Trophoblast cell (in vitro differentiated cells and primary cell): ENCODE data around the gene ATP13A5.
A peak's percentile ranks its signal among the peaks of the same experiment; 100 is the strongest.

ENCODE experiments used
- DNase-seq, 2 donors: peaks; one replicate each; pipeline ENCODE4 v3.0.0-alpha.2; 2016
- H2AFZ ChIP-seq: 2 replicates; pipeline ENCODE4 v1.6.1; 2013; ENCODE audit warnings: low read length, moderate library complexity, mild to moderate bottlenecking; ENCODE audit not compliant: insufficient read depth, poor library complexity
- H2AK5ac ChIP-seq: 2 replicates; pipeline ENCODE4 v1.6.1; 2013; ENCODE audit warnings: mild to moderate bottlenecking, low read length
- H2BK120ac ChIP-seq: 2 replicates; pipeline ENCODE4 v1.6.1; 2013; ENCODE audit warnings: low read length, mild to moderate bottlenecking, moderate library complexity; ENCODE audit not compliant: insufficient read depth, poor library complexity
- H2BK12ac ChIP-seq: 2 replicates; pipeline ENCODE4 v1.6.1; 2013; ENCODE audit warnings: mild to moderate bottlenecking, low read length, moderate library complexity
- H2BK5ac ChIP-seq: 2 replicates; pipeline ENCODE4 v1.6.1; 2013; ENCODE audit warnings: low read length, low read depth, moderate library complexity, mild to moderate bottlenecking; ENCODE audit not compliant: poor library complexity
- H3K14ac ChIP-seq: 2 replicates; pipeline ENCODE4 v1.6.1; 2013; ENCODE audit warnings: mild to moderate bottlenecking, low read length
- H3K18ac ChIP-seq: 2 replicates; pipeline ENCODE4 v1.6.1; 2013; ENCODE audit warnings: mild to moderate bottlenecking, low read length
- H3K23ac ChIP-seq: 2 replicates; pipeline ENCODE4 v1.6.1; 2013; ENCODE audit warnings: low read length
- H3K27ac ChIP-seq: 2 replicates; pipeline ENCODE4 v1.5.1; 2013; ENCODE audit warnings: low read depth, mild to moderate bottlenecking, inconsistent platforms, low read length, moderate library complexity
- H3K27me3 ChIP-seq: 2 replicates; pipeline ENCODE4 v1.6.1; 2013; ENCODE audit warnings: inconsistent platforms, mild to moderate bottlenecking, low read length, moderate library complexity; ENCODE audit not compliant: insufficient read depth
- H3K36me3 ChIP-seq, 2 experiments: 1 replicate in 1 of 2; 2 replicates in 1 of 2; pipeline ENCODE4 v1.6.1; 2013; ENCODE audit warnings: low read length in 2 of 2, mild to moderate bottlenecking in 2 of 2, moderate library complexity in 1 of 2; ENCODE audit not compliant: insufficient read depth in 2 of 2, control insufficient read depth in 1 of 2
- H3K4ac ChIP-seq: 2 replicates; pipeline ENCODE4 v1.6.1; 2013; ENCODE audit warnings: low read depth, mild to moderate bottlenecking, low read length, moderate library complexity
- H3K4me1 ChIP-seq, 2 experiments: 1 replicate in 1 of 2; 2 replicates in 1 of 2; pipeline ENCODE4 v1.6.1; 2013; ENCODE audit warnings: low read length in 2 of 2, mild to moderate bottlenecking in 2 of 2, moderate library complexity in 1 of 2; ENCODE audit not compliant: insufficient read depth in 2 of 2, control insufficient read depth in 1 of 2
- H3K4me2 ChIP-seq: 2 replicates; pipeline ENCODE4 v1.6.1; 2013; ENCODE audit warnings: inconsistent platforms, mild to moderate bottlenecking, low read length, moderate library complexity
- H3K4me3 ChIP-seq: 2 replicates; pipeline ENCODE4 v1.5.1; 2013; ENCODE audit warnings: mild to moderate bottlenecking, low read depth, low read length, inconsistent platforms
- H3K79me1 ChIP-seq: one replicate; pipeline ENCODE4 v1.6.1; 2013; ENCODE audit warnings: low read length
- H3K79me2 ChIP-seq: 2 replicates; pipeline ENCODE4 v1.6.1; 2013; ENCODE audit warnings: low read length, mild to moderate bottlenecking; ENCODE audit not compliant: control insufficient read depth, insufficient read depth, poor library complexity
- H3K9ac ChIP-seq: 2 replicates; pipeline ENCODE4 v1.6.1; 2013; ENCODE audit warnings: mild to moderate bottlenecking, low read length
- H3K9me3 ChIP-seq: 2 replicates; pipeline ENCODE4 v1.6.1; 2013; ENCODE audit warnings: low read depth, mild to moderate bottlenecking, control low read depth, inconsistent platforms, low read length; ENCODE audit not compliant: insufficient read depth
- H4K12ac ChIP-seq: 2 replicates; pipeline ENCODE4 v1.6.1; 2013; ENCODE audit warnings: low read depth, mild to moderate bottlenecking, low read length, moderate library complexity
- H4K8ac ChIP-seq: 2 replicates; pipeline ENCODE4 v1.6.1; 2013; ENCODE audit warnings: low read depth, mild to moderate bottlenecking, low read length, moderate library complexity
- H4K91ac ChIP-seq: one replicate; pipeline ENCODE4 v1.6.1; 2013; ENCODE audit warnings: low read depth, mild to moderate bottlenecking, low read length, moderate library complexity
- WGBS: extraction: QIAGEN DNeasy Blood & Tissue Kit; methylation state at CpG from one replicate; pipeline ENCODE4 v1.1.7; 2013; ENCODE audit warnings: missing lambda C conversion rate; ENCODE audit not compliant: insufficient read length, insufficient coverage; ENCODE audit errors: extremely low coverage; 5-methylcytosine and 5-hydroxymethylcytosine counted together

Gene ATP13A5

GRCh38 chr3:193343726-193344222, 34.8 kb downstream of the ATP13A5 start:
- no CpG with 5 or more reads among the region's 4 CpGs for WGBS
- no peak for DNase-seq
- no peaks in the 10 kb centered on the region for H3K36me3 ChIP-seq

GRCh38 chr3:193342551-193342950, 36.0 kb downstream of the ATP13A5 start:
- no CpG with 5 or more reads among the region's 2 CpGs for whole genome bisulfite sequencing
- no peaks in the 10 kb centered on the region for H3K36me3 ChIP-seq
- H4K91ac ChIP-seq = no peak overlapping the region
- H3K4me3 ChIP-seq = no peak overlapping the region
- no peak overlapping the region for H4K8ac ChIP-seq
- H3K27me3 ChIP-seq = no peaks in the 10 kb centered on the region
- H4K12ac ChIP-seq = no peak overlapping the region
- no peak overlapping the region for H3K4ac ChIP-seq
- no peak overlapping the region for H2BK5ac ChIP-seq
- H3K18ac ChIP-seq = no peak overlapping the region
- no peak overlapping the region for H2AK5ac ChIP-seq
- no peak overlapping the region for H3K14ac ChIP-seq
- H3K79me2 ChIP-seq = no peaks in the 10 kb centered on the region
- no peaks in the 10 kb centered on the region for H3K9me3 ChIP-seq
- no peak overlapping the region for H2BK120ac ChIP-seq
- H3K9ac ChIP-seq = no peak overlapping the region
- no peak overlapping the region for H2AFZ ChIP-seq
- no peak overlapping the region for H3K23ac ChIP-seq
- peak in 1 of 2 donors; percentile 12 for DNase-seq
- H2BK12ac ChIP-seq = no peak overlapping the region
- H3K79me1 ChIP-seq = no peaks in the 10 kb centered on the region
- H3K4me1 ChIP-seq = no peaks in the 10 kb centered on the region
- H3K4me2 ChIP-seq = no peak overlapping the region
- no peak overlapping the region for H3K27ac ChIP-seq

More at GRCh38 chr3:193343726-193344222, 34.8 kb downstream of the ATP13A5 start:
- Histone ChIP-seq H3K79me1 (no peaks in the 10 kb centered on the region), H4K91ac (no peak overlapping the region), H2BK12ac (no peak overlapping the region), H3K9me3 (no peaks in the 10 kb centered on the region), H3K27ac (no peak overlapping the region), H3K4me1 (no peaks in the 10 kb centered on the region), H3K4me2 (no peak overlapping the region), H2BK120ac (no peak overlapping the region), H3K79me2 (no peaks in the 10 kb centered on the region), H4K12ac (no peak overlapping the region), H2AK5ac (no peak overlapping the region), H3K27me3 (no peaks in the 10 kb centered on the region), H3K23ac (no peak overlapping the region), H2AFZ (no peak overlapping the region), H4K8ac (no peak overlapping the region), H3K4me3 (no peak overlapping the region), H3K18ac (no peak overlapping the region), H3K9ac (no peak overlapping the region), H2BK5ac (no peak overlapping the region), H3K14ac (no peak overlapping the region), H3K4ac (no peak overlapping the region)

GRCh38 chr3:193335031-193335430, 43.5 kb downstream of the ATP13A5 start:
- no peak overlapping the region for H2AFZ ChIP-seq
- H4K12ac ChIP-seq = no peak overlapping the region
- no peak overlapping the region for H2BK12ac ChIP-seq
- H3K27me3 ChIP-seq = no peaks in the 10 kb centered on the region
- H3K79me1 ChIP-seq = no peaks in the 10 kb centered on the region
- no peaks in the 10 kb centered on the region for H3K79me2 ChIP-seq
- no peak overlapping the region for H2BK120ac ChIP-seq
- no peak overlapping the region for H2AK5ac ChIP-seq
- peak; percentile 27 to 56 for DNase-seq
- no peak overlapping the region for H3K14ac ChIP-seq
- H3K4me3 ChIP-seq = no peak overlapping the region
- no peak overlapping the region for H2BK5ac ChIP-seq
- no peaks in the 10 kb centered on the region for H3K36me3 ChIP-seq
- WGBS = no CpG with 5 or more reads among the region's 1 CpG
- no peak overlapping the region for H3K23ac ChIP-seq
- H3K27ac ChIP-seq = no peak overlapping the region
- no peak overlapping the region for H3K4ac ChIP-seq
- H3K9me3 ChIP-seq = no peaks in the 10 kb centered on the region
- no peak overlapping the region for H3K18ac ChIP-seq
- H4K8ac ChIP-seq = no peak overlapping the region
- H3K9ac ChIP-seq = no peak overlapping the region
- no peaks in the 10 kb centered on the region for H3K4me1 ChIP-seq
- no peak overlapping the region for H3K4me2 ChIP-seq
- H4K91ac ChIP-seq = no peak overlapping the region

- Histone ChIP-seq H3K23ac (no peak overlapping the region), H3K4me2 (no peak overlapping the region), H3K36me3 (no peaks in the 10 kb centered on the region), H3K9ac (no peak overlapping the region), H2BK5ac (no peak overlapping the region), H3K9me3 (no peaks in the 10 kb centered on the region), H3K4me1 (no peaks in the 10 kb centered on the region), H3K79me1 (no peaks in the 10 kb centered on the region), H2AK5ac (no peak overlapping the region), H3K4me3 (no peak overlapping the region), H3K79me2 (no peaks in the 10 kb centered on the region), H4K12ac (no peak overlapping the region), H3K27ac (no peak overlapping the region), H2BK12ac (no peak overlapping the region), H3K18ac (no peak overlapping the region), H4K8ac (no peak overlapping the region), H2AFZ (no peak overlapping the region), H3K27me3 (no peaks in the 10 kb centered on the region), H2BK120ac (no peak overlapping the region), H3K4ac (no peak overlapping the region), H3K14ac (no peak overlapping the region), H4K91ac (no peak overlapping the region)
- no CpG with 5 or more reads among the region's 1 CpG for WGBS
- no peak for DNase-seq
Measured at GRCh38 chr3:193333229-193333628, 45.3 kb downstream of the ATP13A5 start.
